ENCODE results near the gene PCDHGA11.
"Not testable (repeated sequence)": the region's sequence is repeated elsewhere in the genome, so short reads cannot be mapped to it uniquely, and the experiment has no call there.

GRCh38 chr5:141417494-141418172 is 3.2 kb upstream of the PCDHGA11 start, which contains the start of gene PCDHGB7:
- TF ChIP-seq POLR2AphosphoS5 (IDR thresholded peaks at IDR 0.05; ENCODE audit: low read depth, low read length); SIN3A (IDR thresholded peaks at IDR 0.05; ENCODE audit: borderline replicate concordance, insufficient read depth, low read length); FOXP2 (optimal IDR thresholded peaks at IDR 0.05; ENCODE audit: borderline replicate concordance, extremely low read depth, extremely low read length, insufficient read depth); TAF1 (IDR thresholded peaks at IDR 0.05; ENCODE audit: borderline replicate concordance, insufficient read depth, low read length); REST (IDR thresholded peaks at IDR 0.05; ENCODE audit: insufficient read depth in 1 of 2, low read depth in 2 of 2, low read length in 2 of 2): not testable (repeated sequence)

All from PFSK-1 (cell line).